CD4-positive, alpha-beta T cell treated with Interleukin-17A for 1 hour (primary cell): ENCODE data around the gene RPRD1B.
"Not testable (repeated sequence)": the region's sequence is repeated elsewhere in the genome, so short reads cannot be mapped to it uniquely, and the experiment has no call there.

Source experiments
- DNase-seq: peaks from one replicate; pipeline ENCODE4 v3.0.0-alpha.2; 2020

RPRD1B gene

GRCh38 chr20:38001981-38002380 lies 31.6 kb upstream of the RPRD1B start:
- no peak for DNase-seq

DNA sequence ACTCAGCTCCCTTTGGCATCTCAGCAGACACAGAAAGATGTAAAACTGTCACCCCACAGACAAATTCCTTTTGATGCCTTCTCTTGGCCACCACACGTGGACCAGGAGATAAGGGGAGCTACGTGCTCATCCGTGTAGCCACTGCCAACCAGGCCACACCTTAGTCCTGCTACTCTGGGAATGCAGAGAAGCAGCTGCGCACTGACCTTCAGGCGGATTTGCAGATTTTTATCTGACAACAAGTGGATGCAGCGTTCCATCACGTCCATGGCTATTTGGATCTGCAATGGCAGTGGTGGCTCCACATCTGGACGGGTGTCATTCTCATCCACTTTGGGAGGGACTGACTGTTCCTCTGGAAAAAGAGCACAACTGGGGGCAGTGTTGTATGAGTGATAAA lies 31.1 kb upstream of the RPRD1B start:
- no peak for DNase-seq

GRCh38 chr20:38004416-38004815 lies 29.1 kb upstream of the RPRD1B start:
- DNase-seq = no peak

DNA sequence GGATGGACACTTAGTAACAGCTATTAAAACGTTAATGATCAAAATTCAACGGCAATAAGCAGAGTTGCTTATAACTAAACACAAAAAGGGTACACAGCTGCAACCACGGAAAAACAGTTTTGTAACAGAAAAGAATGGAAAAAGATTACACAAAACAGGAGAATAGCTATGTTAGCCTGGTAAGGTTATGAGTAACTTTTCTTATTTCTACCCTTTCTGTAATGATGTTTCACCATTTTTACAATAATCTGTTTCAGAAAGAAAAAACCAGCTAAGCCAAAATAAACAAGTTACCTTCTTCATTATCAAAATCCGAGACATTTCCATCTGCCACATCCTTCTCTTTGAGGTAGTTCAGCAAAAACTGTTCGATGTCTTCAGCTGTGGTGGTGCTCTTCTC lies 27.6 kb upstream of the RPRD1B start:
- no peak for DNase-seq

DNA sequence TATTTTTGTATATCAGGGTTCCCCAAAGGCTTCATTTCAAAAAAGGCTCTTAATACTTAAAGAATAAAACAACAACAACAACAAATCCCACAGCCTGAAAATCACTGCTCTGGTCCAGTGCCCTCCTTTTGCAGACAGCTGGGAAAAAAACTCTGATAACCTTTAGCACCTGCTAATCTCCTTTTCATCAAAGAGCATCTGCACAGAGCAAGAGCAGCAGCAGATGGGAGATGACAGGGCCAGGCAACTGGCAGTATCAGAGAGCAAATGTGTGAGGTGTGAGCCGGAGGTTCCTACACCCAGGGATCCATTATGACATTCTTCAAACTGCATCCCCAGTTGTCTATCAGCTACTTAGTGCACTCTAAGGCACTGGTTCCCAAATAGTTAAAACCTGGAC lies 26.0 kb upstream of the RPRD1B start:
- DNase-seq = no peak

DNA sequence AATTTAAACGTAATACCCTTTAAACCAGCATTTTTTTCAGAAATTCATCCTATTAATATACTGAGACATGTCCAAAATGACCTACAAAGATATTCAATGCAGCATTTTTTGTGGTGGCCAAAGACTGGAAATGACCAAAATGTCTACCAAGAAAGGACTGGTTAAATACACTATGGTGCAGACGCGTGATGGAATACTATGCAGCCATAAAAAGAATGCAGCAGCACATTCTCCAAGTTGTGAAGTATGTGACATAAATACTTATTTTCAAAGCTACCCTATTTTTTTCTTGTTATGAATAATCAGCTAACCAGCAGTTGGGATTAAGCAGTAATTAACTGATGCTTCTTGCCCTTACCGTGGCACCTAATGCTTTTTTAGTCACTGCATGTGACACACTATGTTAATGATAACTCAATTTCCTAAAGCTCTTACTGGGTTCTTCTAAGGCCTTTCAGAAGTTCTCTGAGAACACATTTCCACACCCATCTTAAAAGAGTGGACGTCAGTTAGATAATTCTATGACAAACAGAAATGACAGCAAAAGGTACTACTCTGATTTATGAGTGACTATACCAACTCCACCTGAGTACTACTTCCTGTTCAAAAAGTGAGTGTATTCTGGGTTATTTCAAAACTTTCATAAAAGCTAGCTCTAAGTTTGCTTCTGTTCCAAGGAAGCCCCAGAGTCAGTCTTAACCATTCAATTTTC lies 25.2 kb upstream of the RPRD1B start:
- no peak for DNase-seq

DNA sequence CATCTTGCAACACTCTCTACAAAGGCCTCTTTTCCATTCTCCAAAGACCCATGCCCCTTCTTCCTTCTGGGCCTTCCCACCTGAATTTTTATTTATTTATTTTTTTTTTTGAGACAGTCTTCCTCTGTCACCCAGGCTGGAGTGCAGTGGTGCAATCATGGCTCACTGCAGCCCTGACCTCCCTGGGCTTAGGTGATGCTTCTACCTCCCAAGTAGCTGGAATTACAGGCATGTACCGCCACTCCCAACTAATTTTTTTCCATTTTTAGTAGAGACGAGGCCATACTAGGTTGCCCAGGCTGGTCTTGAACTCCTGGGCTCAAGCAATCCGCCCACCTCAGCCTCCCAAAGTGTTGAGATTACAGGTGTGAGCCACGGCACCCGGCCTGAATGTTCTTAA lies 24.1 kb upstream of the RPRD1B start:
- DNase-seq = not testable (repeated sequence)

DNA sequence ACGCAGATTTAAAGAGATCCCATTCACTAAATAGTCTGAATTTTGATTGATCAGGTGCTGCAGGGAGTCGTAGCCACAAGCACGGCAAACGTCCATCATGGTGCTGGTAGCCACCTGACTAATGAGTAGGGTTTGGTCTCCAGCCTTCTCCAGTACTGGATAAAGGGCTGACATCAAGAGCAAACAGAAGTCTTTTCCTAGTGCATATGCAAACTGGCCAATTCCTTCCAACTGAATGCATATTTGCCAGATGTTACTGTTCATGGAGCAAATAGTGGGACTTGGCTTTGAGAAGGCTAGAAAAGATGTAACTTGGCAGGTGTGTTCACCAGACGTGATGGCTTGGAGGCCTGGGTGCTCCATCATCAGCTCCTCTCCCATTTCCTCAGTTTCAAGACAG lies 21.9 kb upstream of the RPRD1B start:
- no peak for DNase-seq

DNA sequence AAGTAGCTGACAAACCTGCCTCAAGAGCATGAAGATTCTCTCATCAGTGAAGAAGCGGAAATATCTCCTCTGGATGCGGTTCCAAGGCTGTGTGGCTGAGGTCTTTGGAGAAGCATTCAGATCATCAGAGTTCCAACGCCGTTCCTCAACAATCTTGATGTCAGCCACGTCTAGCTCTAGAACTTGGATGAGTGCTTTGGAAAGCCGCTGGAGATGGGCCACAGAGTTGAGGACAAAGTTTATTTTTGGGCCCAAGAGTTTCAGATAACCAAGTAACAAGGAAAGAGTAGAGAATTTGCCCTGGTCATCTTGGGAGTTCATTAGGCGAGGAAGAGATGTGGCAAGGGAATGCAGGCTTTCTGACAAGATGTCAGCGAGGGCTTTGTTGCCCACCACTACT lies 21.2 kb upstream of the RPRD1B start:
- DNase-seq = no peak

GRCh38 chr20:38013887-38014286 lies 19.7 kb upstream of the RPRD1B start:
- no peak for DNase-seq

GRCh38 chr20:38017959-38018358 lies 15.6 kb upstream of the RPRD1B start:
- no peak for DNase-seq

DNA sequence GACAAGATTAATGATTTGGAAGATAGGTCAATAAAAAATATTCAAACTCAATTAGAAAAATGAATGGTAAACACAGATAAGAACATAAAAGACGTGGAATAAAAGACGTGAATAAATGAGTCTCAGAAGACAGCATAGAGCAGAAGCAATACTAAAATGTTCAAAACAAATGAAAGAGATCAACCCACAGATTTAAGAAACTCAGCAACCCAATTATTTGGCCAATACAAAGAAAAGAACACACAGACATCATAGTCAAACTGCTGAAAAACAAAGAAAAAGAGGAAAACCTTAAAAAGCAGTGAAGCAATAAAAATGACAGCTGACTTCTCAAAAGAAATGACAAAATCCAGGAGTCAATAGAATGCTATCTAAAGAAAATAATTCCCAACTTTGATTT lies 15.2 kb upstream of the RPRD1B start:
- no peak for DNase-seq

DNA sequence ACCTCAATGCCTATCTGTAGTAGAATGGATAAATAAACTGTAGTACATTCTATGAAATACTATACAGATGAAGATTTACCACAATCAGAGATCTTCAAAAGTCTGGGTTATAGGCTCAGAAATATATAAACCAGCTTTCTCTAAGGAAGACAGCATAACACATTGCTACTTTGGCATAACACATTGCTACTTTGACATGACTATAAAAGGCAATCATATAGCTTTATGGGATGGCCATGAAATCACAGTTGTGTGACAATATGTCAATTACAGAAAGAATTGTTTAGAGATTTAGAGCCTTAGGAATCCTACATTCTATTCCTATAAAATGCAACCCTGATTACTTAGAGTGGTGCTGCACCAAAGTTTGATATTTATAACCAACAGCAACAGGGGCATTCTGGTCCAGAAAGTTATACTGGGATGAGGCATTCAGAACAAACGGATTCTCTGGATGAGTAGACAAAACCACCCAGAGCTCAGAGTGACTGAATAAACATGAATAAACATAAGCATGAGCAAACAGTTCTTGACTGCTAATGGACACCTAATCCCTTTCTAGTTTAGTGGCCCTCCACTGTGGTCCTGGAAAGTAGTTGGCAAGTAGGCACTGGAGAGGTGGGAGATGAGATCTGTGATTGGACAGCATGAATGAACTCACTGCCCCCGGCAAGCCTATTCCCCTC lies 12.3 kb upstream of the RPRD1B start:
- DNase-seq = no peak

GRCh38 chr20:38023181-38024001 lies 10.2 kb upstream of the RPRD1B start:
- DNase-seq = no peak

DNA sequence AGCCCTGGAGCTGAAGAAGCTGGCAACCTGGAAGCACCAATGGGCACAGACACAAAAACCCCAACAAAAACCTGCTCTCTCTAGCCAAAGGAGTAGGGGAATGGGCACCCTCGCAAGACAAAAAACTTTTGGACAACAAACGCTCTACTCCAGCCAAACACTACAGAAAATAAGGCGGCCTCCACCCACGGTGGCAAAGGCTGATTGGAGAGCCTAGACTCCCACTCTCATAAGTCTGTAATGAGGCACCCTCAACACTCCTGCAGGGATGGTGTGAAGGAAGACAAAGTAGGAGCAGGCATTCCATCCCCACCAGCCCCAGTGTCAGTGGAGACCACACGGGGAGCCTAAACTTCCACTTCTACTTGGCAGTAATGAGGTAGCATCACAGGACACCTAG lies 9.1 kb upstream of the RPRD1B start:
- no peak for DNase-seq

DNA sequence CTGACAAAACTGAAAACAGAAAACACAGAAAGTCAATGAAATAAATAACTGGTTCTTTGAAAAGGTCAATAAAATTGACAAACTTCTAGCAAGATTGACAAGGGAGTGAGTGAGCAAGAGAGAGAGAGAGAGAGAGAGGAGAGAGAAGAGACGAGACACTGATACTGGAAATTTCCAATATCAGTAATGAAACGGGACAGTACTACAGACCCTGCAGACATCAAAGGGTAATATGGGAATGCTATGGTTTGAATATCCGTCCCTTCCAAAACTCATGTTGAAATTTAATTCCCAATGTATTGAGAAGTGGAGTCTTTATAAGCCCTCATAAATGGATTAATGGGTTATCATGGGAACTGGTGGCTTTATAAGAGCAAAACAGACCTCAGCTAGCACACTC lies 4.1 kb upstream of the RPRD1B start:
- DNase-seq = no peak

- no peak for DNase-seq
Measured at GRCh38 chr20:38031957-38032356, 1.6 kb upstream of the RPRD1B start.

DNA sequence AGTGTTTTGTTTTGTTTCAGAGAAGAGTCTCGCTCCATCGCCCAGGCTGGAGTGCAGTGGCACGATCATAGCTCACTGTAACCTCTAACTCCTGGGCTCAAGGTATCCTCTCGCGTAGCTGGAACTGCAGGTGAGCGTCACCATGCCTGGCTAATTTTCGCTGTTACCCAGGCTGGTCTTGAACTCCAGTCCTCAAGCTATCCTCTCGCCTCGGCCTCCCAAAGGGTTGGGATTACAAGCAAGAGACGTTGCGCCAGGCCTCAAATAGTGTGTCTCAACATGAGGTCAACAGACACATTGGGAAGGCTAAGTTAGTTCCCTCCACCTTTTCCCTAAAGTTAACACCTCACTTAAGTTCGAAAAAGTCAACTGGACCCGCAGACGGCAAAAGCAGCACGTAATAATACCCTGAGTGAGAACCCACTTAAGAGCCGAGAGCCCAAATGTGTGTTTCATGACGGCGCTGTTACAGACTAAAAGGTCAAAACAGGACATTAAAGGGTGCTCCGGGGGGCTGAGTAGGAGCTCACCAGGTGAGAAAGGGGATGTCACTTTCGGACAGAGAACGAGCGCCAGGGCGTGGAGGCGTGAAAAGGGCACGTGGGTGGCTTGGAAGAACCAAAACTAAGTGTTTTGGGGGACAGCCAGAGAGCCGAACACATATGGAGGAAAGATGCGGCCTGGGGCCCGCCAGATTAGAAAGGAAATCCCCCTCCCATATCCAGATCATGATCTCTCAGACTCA lies 789 bp upstream of the RPRD1B start:
- DNase-seq = no peak

DNA sequence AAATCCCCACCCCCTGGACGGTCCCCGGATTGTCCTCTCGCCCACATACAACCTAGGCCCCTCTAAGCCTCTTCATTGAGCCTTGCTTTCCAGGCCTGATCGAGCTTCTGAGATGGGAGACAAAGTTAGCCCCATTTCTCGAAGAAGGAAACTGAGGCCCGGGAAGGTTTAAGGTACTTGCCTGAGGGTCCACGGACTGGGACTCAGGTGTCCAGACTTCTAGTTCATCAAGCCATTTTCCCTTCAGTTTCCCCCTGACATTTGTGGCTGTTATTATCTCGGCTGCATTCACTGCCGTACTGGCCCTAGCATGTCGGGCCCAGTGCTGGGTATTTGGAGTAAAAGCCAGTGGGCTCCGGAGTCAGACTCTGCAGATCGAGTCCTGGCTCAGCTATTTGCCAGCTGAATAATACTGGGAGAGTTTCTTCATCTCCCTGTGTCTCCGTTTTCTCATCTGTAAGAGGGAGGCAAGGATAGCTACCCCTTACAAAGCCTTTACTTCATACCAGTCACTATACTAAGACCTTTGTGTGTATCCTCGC lies 633 bp downstream of the RPRD1B start:
- DNase-seq = no peak

GRCh38 chr20:38034961-38035360 lies 1.4 kb downstream of the RPRD1B start:
- DNase-seq = no peak

GRCh38 chr20:38036366-38036765 lies 2.8 kb downstream of the RPRD1B start:
- DNase-seq = no peak

DNA sequence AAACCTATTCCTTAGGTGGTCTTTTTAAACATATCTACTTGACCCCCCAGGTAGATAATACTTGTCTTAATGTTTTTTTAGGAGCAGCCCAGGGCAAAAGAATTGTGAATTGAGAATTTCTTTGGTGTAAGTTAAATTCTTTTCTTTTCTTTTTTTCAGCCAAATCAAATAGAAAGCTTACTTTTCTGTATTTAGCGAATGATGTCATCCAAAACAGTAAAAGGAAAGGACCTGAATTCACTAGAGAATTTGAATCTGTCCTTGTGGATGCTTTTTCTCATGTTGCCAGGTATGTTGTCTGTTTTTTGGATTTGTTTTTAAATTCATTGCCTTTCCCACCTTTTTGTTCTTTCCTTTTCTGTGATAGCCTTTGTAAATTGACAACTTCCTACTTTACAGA lies 6.7 kb downstream of the RPRD1B start:
- DNase-seq = no peak
